Osteoblast (primary cell): ENCODE data around the gene HFE. TPM values are rescaled to one million over a fixed set of nuclear protein-coding genes. Genes with fewer than 3 reads are reported as not detected.
"Not testable (repeated sequence)": the region's sequence is repeated elsewhere in the genome, so short reads cannot be mapped to it uniquely, and the experiment has no call there.

Experiments used
- DNase-seq: peaks from one replicate; pipeline ENCODE4 v3.0.0; 2011; ENCODE audit warnings: low spot score, mixed read lengths; ENCODE audit not compliant: insufficient read length; ENCODE audit errors: missing footprints
- H2AFZ ChIP-seq: 2 replicates; pipeline ENCODE4 v1.6.0; 2011; ENCODE audit warnings: mild to moderate bottlenecking, low read length
- H3K27ac ChIP-seq: 2 replicates; pipeline ENCODE4 v1.5.1; 2011; ENCODE audit warnings: mild to moderate bottlenecking, low read depth, low read length, moderate library complexity
- H3K27me3 ChIP-seq: 2 replicates; pipeline ENCODE4 v1.6.0; 2012; ENCODE audit warnings: mild to moderate bottlenecking, control low read depth, inconsistent platforms, low read length, moderate library complexity; ENCODE audit not compliant: insufficient read depth
- H3K36me3 ChIP-seq: 2 replicates; pipeline ENCODE4 v1.5.1; 2011; ENCODE audit warnings: mild to moderate bottlenecking, low read length, control low read depth, moderate library complexity; ENCODE audit not compliant: insufficient read depth
- H3K4me1 ChIP-seq: 2 replicates; pipeline ENCODE4 v1.5.1; 2011; ENCODE audit warnings: mild to moderate bottlenecking, low read length, control low read depth, moderate library complexity; ENCODE audit not compliant: insufficient read depth
- H3K4me2 ChIP-seq: 2 replicates; pipeline ENCODE4 v1.6.0; 2011; ENCODE audit warnings: mild to moderate bottlenecking, low read length; ENCODE audit not compliant: insufficient read depth
- H3K4me3 ChIP-seq: fragments of 200-600 bp; sonication (generic); 3 replicates; pipeline ENCODE4 v1.5.1; 2012; ENCODE audit warnings: mild to moderate bottlenecking, low read length, inconsistent platforms; ENCODE audit not compliant: insufficient read depth
- H3K79me2 ChIP-seq: 2 replicates; pipeline ENCODE4 v1.6.0; 2012; ENCODE audit warnings: mild to moderate bottlenecking, low read length, control low read depth, inconsistent platforms; ENCODE audit not compliant: insufficient read depth
- H3K9me3 ChIP-seq: 2 replicates; pipeline ENCODE4 v1.5.1; 2011; ENCODE audit warnings: low read depth, low read length, control low read depth
- H4K20me1 ChIP-seq: 2 replicates; pipeline ENCODE4 v1.6.0; 2012; ENCODE audit warnings: mild to moderate bottlenecking, low read length, control low read depth; ENCODE audit not compliant: insufficient read depth
- total RNA-seq: library from RNA; depleted of rRNA; stranded (reverse); fragments of >200 nt; gene quantifications from 2 replicates; pipeline ENCODE4 v1.2.3, GENCODE V29; 2012
- TF ChIP-seq, protein P1 (sequence below): IDR thresholded peaks from 2 replicates; pipeline ENCODE4 v1.5.1; 2011; ENCODE audit warnings: mild to moderate bottlenecking, low read depth, low read length, moderate library complexity; ENCODE audit errors: extremely low read depth

HFE gene
- total RNA-seq, 1 donor, result 14.1 TPM

DNA sequence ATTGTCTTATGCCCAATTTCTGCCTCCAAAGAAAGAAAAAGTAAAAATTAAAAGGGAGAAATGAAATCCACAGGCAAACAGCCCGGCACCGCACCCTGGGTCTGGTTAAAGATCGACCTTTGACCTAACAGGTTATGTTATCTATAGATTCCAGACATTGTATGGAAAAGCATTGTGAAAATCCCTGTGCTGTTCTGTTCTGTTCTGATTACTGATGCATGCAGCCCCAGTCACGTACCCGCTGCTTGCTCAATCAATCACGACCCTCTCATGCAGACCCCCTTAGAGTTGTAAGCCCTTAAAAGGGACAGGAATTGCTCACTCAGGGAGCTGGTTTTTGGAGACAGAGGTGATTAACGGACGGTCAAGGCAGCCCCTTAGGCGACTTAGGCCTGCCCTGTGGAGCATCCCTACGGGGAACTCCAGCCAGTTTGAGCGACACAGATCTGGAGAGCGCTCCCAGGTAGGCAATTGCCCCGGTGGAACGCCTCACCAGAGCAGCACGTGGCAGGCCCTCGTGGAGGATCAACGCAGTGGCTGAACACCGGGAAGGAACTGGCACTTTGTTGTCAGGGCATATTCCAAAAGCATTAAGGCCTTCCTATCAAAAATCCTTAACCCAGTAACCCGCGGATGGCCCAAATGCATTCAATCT lies 12.0 kb upstream of the HFE start:
- no peaks in the 10 kb centered on the region for H3K36me3 ChIP-seq
- H3K9me3 ChIP-seq, result no peaks in the 10 kb centered on the region
- H4K20me1 ChIP-seq, result no peaks in the 10 kb centered on the region
- H3K79me2 ChIP-seq, result no peaks in the 10 kb centered on the region
- TF ChIP-seq, protein P1, sequence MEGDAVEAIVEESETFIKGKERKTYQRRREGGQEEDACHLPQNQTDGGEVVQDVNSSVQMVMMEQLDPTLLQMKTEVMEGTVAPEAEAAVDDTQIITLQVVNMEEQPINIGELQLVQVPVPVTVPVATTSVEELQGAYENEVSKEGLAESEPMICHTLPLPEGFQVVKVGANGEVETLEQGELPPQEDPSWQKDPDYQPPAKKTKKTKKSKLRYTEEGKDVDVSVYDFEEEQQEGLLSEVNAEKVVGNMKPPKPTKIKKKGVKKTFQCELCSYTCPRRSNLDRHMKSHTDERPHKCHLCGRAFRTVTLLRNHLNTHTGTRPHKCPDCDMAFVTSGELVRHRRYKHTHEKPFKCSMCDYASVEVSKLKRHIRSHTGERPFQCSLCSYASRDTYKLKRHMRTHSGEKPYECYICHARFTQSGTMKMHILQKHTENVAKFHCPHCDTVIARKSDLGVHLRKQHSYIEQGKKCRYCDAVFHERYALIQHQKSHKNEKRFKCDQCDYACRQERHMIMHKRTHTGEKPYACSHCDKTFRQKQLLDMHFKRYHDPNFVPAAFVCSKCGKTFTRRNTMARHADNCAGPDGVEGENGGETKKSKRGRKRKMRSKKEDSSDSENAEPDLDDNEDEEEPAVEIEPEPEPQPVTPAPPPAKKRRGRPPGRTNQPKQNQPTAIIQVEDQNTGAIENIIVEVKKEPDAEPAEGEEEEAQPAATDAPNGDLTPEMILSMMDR, result no peak
- no peak overlapping the region for H2AFZ ChIP-seq
- no peak for DNase-seq
- peaks cover 2% of the 10 kb centered on the region for H3K27me3 ChIP-seq
- no peak overlapping the region for H3K27ac ChIP-seq
- no peak overlapping the region for H3K4me3 ChIP-seq
- no peak overlapping the region for H3K4me2 ChIP-seq
- no peaks in the 10 kb centered on the region for H3K4me1 ChIP-seq

- H3K79me2 ChIP-seq, H3K9me3 ChIP-seq, H3K4me1 ChIP-seq, H4K20me1 ChIP-seq, H3K4me3 ChIP-seq, H3K4me2 ChIP-seq, DNase-seq, H3K27ac ChIP-seq, H3K36me3 ChIP-seq, H3K27me3 ChIP-seq, H2AFZ ChIP-seq: not testable (repeated sequence)
Observed at GRCh38 chr6:26078066-26078465, 9.2 kb upstream of the HFE start.

- not testable (repeated sequence) for H3K27me3 ChIP-seq, H4K20me1 ChIP-seq, H3K4me1 ChIP-seq, H3K79me2 ChIP-seq, H3K4me3 ChIP-seq, H3K36me3 ChIP-seq, H2AFZ ChIP-seq, H3K27ac ChIP-seq, H3K9me3 ChIP-seq, DNase-seq, H3K4me2 ChIP-seq
Observed at GRCh38 chr6:26081096-26081495, 6.1 kb upstream of the HFE start.

DNA sequence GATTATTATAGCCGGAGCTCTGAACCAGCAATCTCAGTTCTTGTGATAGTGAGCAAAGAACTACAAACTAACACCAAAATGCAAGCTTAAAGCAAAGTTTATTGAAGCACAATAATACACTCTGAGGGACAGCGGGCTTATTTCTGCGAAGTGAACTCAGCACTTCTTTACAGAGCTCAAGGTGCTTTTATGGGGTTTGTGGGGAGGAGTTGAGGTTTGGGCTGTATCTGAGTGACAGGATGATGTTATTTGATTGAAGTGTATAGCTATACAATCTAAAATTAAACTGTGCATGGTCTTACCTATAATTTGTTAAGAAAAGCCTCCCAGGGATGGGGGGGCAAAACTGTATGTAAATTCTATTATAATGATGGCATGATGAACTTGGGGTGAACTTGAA lies 1.0 kb upstream of the HFE start:
- Histone ChIP-seq H3K36me3 (no peaks in the 10 kb centered on the region), H3K79me2 (peaks cover 6% of the 10 kb centered on the region), H2AFZ (no peak overlapping the region), H3K4me1 (peaks cover 12% of the 10 kb centered on the region), H3K9me3 (no peaks in the 10 kb centered on the region), H3K27ac (no peak overlapping the region), H3K4me3 (no peak overlapping the region), H3K4me2 (no peak overlapping the region), H3K27me3 (no peaks in the 10 kb centered on the region), H4K20me1 (no peaks in the 10 kb centered on the region)
- no peak for DNase-seq
- TF ChIP-seq, protein P1, result no peak

- no peak for DNase-seq
- no peaks in the 10 kb centered on the region for H3K27me3 ChIP-seq
- no peaks in the 10 kb centered on the region for H3K9me3 ChIP-seq
- H2AFZ ChIP-seq, result peak overlapping the region; percentile 99
- TF ChIP-seq, protein P1, result no peak
- peaks cover 6% of the 10 kb centered on the region for H3K79me2 ChIP-seq
- peaks cover 4% of the 10 kb centered on the region for H3K36me3 ChIP-seq
- H3K4me2 ChIP-seq, result peak overlapping the region; percentile 95
- no peaks in the 10 kb centered on the region for H4K20me1 ChIP-seq
- H3K4me3 ChIP-seq, result peak overlapping the region; percentile 95
- peak overlapping the region; percentile 91 for H3K27ac ChIP-seq
- H3K4me1 ChIP-seq, result peaks cover 12% of the 10 kb centered on the region
Observed at GRCh38 chr6:26088344-26088743, 1.1 kb downstream of the HFE start.
